ENCODE measurements around the gene FAM168A.
"Not testable (repeated sequence)": the region's sequence is repeated elsewhere in the genome, so short reads cannot be mapped to it uniquely, and the experiment has no call there.

The FAM168A gene

DNA sequence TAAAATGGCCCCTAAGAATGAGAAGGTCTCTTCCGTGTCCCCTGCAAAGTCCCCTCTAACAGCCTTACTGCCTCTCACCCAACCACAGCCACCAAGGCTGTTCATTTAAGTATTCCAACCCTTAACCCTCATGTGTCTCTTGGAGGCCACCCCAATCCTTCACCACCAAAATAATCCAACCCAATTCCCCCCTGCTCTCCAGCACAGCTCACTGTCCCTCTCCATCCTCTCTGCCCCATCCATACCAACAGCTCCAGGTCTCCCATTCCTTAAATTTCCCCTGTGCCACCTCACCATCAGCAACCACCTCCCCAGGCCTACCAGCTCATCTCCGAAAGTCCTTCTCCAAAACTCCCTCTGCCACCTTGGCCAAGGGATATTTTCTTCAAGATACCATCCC is 1.4 kb downstream of the FAM168A start:
- no peak for DNase-seq (ENCODE audit: low read depth in 2 of 2)

DNA sequence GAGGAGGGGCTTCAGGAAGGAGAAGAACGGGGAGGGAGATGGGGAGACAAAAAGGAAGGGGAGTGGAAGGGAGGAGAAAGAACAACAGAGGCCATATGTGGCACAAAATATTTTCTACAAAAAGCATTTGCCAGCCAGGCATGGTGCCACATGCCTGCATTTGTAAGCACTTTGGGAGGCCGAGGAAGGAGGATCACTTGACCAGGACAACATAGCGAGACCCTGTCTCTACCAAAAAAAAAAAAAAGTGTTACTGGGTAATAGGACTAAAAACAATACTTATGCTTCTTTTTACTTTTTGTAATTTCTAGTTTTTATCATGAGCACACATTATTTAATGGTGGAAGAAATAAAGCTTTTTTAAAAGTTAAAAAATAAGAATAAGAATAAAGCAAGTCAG is 5.3 kb downstream of the FAM168A start:
- no peak for DNase-seq (ENCODE audit: low read depth in 2 of 2)

DNA sequence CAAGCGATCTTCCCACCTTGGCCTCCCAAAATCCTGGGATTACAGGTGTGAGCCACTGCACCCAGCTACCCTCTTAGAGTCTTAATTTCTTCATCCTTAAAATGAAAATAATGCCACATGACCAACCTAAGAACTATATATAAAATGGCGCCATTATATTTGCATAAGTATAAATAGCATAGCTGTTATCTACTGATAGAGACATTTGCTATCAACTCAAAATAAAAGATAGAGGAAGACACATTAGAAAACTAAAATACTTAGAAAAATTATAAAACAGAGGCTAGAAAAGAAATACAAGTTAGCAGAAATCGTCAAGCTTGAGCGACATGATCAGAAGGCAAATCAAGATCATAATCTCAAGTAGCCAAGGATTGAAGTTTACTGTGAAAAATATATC is 6.2 kb downstream of the FAM168A start:
- no peak for DNase-seq (ENCODE audit: low read depth in 2 of 2)

DNA sequence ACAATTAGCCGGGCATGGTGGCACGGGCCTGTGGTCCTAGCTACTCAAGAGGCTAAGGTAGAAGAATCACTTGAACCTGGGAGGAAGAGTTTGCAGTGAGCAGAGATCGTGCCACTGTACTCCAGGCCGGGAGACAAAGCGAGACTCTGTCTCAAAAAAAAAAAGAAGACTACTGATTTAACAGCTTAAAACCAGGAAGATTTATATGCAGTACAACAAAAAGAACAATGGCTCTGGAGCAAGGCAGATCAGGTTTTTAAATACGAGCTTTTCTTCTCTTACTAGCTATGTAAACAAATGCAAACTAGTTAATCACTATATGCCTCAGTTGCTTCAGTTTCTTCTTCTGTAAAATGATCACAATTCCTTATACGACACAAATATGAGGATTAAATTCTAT is 6.9 kb downstream of the FAM168A start:
- no peak for DNase-seq (ENCODE audit: low read depth in 2 of 2)

DNA sequence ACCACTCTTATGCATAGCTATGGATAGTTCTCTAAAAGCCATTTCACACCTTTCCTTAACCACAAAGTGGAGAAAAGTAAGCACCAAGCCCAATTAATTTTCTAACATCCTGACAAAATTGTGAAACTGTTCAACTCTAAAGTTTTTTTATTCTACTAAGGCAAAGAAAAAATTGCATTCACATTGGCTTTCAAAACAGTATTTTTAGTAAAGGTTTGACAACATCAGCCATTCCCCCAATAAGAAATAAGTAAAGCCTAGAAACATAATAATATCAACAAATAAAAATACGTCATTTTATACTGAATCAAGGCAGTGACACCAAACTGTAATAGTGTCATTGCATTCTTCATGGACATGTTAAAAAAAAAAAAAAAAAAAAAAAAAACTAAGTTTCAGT is 11.1 kb downstream of the FAM168A start:
- DNase-seq (ENCODE audit: low read depth in 2 of 2), result no peak

DNA sequence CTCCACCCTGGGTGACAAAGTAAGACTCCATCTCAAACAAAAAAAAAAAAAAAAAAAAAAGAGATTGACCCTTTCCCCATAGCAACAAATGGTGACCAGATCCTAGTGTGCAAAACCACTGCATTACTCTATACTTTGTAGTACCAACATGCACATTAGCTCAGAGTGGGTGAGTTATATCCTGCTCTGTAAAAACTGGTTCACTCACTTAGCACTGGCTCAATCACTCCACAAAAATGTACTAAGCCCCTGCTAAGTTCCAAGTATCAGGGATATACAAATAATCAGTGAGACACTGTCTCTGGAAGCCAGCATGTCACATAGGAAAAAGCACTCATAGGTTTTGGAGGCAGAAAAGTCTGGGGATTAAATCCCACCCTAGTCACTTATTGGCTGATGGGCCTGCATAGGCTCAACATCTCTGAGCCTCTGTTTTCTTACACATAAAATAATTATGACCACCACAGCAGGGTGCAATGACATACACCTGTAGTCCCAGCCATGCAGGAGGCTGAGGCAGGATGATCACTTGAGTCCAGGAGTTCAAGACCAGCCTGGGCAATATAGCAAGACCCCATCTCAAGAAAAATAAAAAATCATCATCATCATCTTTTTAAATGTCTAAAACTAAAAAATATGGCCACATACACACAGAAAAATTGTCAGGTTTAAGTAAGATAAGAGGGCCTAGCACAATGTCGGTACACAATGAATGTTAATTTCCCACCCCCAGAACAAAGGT is 11.9 kb downstream of the FAM168A start:
- DNase-seq (ENCODE audit: low read depth in 2 of 2), result no peak

DNA sequence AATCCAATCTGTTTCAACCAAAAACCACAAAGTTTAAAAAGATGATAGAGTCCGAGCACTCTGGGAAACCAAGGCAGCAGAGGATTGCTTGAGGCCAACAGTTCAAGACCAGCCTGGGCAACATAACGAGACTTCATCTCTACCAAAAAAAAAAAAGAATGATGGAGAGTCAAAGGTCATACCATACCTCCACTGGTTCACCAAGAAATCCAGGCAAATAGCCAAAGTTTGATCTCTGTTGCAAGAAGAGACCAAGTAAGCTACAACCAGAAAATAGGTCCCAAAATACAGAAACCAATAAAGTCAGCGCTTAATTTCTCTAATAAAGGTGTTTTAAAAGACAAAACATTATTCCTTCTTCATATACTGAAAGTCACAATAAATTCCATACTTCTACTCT is 13.1 kb downstream of the FAM168A start:
- no peak for DNase-seq (ENCODE audit: low read depth in 2 of 2)

DNA sequence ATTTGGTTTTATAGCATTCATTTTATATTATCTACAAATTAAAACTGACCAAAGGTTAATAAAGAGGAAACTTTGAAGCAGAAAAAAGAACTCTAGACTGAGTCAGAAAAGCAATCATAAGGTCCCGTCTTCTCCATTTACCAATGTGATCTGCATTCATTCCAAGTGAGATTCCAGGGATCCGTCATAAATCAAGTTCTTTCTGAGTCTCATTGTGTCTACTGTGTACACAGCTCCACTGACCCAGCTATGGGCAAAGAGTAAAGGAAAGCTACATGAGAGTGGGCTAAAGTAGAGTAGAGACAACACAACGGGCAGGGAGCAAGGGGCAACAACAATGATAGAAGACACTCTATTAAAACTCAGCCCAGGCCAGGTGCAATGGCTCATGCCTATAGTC is 15.3 kb downstream of the FAM168A start:
- DNase-seq (ENCODE audit: low read depth in 2 of 2), result no peak

DNA sequence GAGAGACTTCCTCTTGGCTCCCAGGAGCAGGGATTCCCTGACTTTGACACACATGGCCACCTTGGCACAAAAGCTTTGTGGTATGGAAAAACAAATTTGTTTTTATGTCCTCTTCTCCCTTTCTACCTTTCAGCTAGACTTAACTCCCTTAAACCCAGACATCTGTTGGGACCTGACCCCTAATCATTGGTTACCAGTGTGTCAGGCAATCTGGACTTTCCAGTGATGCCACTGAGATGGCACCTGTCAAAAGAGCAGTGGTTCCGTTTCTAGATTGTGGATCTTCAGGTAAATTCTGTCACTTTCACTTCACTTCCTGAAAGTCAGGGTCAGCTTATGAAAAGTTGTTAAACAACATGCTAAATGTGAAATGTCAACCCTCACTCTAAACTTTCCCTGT is 17.2 kb downstream of the FAM168A start:
- not testable (repeated sequence) for DNase-seq (ENCODE audit: low read depth in 2 of 2)

DNA sequence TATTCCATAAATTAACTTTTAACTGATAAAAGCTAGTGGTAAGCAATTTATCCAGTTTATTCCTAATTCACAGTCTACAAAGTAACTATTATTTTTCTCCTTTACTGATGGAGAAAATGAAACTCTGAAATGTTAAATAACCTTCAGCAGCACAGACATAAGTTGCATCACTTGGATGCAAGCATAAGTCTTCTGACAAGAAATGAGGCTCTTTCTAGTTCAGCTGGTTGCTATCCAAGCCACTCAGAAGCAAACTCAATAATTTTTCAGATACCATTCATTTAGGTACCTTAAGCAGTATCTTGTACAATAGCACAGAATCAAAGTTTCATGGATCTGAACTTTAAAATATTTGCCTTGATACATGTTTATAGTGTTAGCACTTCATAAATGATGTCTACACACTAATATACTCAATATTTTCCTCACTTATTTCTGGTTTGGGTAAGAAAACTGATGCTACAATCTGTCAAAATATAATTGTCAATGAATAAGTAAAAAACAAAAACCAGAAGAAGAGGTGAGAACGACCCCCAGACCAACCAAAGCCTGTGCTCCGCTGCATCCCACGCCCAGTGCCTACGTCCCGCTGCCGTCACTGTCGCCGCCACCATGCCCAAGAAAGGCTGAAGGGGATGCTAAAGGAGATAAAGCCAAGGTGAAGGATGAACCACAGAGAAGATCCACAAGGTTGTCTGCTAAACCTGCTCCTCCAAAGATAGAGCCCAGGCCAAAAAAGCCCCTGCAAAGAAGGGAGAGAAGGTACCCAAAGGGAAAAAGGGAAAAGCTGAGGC is 18.1 kb downstream of the FAM168A start:
- DNase-seq (ENCODE audit: low read depth in 2 of 2), result no peak

DNA sequence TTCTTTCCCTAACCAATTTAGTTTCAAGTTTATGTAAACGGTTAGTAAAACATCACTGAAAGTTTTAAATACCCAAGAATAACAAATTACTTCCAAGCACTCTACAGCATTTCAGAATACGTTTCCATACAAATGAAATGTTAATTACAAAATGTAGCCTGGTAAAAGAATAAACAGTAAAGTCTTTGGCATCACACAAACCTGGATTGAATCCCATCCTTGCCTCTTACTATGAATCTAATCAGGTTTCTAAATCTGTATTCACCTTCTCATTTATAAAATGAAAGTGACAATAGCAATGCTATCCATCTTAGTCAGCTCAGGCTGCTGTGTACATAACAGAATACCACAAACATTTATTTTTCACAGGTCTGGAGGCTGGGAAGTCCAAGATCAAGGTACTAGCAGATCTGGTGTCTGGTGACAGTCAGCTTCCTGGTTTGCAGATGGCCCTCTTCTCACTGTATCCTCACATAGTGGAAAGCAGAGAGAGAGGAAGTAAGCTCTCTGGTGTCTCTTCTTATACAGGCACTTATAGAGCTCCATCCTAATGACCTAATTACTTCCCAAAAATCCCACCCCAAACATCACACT is 19.2 kb downstream of the FAM168A start:
- DNase-seq (ENCODE audit: low read depth in 2 of 2), result no peak

DNA sequence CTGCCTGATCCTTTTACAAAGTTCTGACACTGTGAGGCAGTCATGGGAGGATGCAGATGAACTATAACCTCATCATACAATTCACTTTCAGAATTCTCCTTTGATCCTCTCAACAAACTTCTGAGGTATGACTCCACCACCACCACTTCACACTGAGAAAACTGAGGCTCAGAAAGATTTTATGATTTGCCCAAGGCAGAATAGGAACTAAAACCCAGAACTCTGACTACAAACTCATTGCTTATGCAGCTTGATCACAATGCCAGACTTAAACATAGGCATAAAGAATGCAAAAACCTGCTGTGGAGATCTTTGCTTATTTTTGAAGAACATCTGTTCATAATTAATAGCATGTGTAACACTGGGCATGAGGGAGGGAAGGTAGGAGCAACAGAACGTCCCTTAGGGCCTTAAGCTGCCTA is 20.4 kb downstream of the FAM168A start:
- DNase-seq (ENCODE audit: low read depth in 2 of 2), result no peak

DNA sequence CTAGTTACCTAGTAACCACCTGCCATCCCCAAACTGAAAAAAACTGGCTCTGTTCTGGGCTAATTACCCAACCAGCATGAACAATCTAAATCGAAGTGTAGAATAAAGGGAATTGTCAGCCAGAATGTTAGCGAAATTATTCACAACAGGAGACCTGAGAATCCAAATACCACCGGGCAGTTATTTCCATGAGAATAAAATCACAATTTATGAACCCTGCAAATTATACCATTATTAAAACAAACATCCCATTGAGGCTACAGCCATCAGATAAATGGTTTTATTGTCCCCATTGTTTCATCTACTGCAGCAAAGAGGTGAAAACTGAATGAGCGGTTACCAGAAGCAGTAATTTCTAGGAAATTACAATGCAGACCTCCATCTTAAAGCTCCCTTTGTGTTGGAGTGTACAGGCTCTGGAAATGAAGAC is 21.7 kb downstream of the FAM168A start:
- no peak for DNase-seq (ENCODE audit: low read depth in 2 of 2)

DNA sequence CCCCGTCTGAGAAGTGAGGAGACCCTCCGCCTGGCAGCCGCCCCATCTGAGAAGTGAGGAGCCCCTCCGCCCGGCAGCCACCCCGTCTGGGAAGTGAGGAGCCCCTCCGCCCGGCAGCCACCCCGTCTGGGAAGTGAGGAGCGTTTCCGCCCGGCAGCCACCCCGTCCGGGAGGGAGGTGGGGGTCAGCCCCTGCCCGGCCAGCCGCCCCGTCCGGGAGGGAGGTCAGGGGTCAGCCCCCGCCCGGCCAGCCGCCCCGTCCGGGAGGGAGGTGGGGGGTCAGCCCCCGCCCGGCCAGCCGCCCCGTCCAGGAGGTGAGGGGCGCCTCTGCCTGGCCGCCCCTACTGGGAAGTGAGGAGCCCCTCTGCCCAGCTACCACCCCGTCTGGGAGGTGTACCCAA is 25.9 kb downstream of the FAM168A start:
- DNase-seq (ENCODE audit: low read depth in 2 of 2), result not testable (repeated sequence)

DNA sequence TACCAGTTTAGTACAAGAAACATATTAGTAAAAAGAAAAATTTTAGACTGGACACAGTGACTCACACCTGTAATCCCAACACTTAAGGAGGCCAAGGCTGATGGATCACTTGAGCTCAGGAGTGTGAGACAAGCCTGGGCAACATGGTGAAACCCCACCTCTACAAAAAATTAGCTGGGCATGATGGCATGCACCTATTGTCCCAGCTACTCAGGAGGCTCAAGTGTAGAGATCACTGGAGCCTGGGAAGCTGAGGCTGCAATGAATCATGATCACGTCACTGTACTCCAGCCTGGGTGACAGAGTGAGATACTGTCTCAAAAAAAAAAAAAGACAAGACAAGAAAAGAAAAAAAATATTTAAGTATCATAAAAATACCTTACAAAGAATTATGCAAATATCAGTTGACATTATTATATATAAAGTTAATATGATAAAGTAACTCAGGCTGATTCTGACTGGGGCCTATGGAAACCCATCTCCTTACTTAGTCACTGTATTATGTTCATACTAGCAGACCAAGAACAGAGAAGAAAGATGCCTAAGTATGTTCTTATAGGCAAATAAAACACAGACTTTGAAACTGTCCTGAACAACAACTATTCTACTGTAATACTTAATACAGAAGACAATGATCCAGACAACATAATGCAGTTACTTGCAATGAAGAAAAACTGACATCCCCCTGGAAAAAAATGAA is 27.3 kb downstream of the FAM168A start:
- DNase-seq (ENCODE audit: low read depth in 2 of 2), result no peak

DNA sequence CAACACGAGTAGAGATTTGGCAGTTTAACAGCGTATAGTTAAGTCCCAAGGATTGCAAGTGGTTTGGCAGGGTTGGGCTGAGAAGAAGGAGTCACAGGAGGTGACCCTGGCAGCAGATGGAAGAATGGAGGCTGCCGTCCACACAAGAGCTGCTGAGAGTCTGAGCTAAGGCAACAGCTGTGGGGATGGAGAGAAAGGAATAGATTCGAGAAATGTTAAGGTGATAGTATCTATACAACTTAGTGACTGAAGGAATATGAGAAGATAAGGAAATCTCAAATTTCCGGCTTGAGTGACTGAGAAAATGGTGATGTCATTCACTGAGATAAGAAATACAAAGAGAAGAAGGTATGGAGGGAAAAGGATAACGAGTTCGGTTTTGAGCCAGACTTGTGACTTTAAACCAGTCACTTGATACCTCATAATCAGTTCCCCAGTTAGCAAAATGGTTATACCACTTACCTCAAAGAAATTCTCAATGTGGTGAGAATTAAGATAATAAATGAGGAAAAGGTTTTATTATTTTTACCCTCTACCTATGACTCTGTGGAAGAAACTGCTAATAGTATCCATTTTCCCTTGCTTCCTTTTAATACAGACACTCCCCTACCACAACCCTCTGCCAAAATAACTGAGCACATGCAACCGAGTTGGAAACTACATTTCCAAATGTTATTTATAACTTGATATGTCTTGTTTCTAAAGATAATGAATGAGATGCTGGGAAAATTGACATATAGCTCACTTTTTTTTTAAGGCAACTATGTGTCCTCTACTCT is 30.7 kb downstream of the FAM168A start:
- DNase-seq (ENCODE audit: low read depth in 2 of 2), result no peak

DNA sequence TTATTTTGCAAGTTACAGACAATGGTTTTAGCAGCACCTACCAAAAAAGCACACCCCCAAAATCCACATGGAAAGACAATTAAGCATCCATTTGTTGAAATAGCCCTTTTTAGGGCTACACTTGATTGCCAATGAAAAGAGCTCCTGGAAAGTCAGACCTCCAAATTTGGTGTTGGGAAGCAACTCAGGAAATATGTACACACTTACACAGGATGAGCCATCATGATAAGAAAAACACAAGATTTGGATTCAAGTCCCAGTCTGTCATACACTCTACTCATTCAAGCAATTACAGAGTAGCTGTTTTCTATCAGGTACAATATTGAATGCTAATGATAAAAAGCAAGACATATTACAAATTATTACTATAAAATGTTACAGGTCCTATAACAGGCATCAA is 31.5 kb downstream of the FAM168A start:
- no peak for DNase-seq (ENCODE audit: low read depth in 2 of 2)

DNA sequence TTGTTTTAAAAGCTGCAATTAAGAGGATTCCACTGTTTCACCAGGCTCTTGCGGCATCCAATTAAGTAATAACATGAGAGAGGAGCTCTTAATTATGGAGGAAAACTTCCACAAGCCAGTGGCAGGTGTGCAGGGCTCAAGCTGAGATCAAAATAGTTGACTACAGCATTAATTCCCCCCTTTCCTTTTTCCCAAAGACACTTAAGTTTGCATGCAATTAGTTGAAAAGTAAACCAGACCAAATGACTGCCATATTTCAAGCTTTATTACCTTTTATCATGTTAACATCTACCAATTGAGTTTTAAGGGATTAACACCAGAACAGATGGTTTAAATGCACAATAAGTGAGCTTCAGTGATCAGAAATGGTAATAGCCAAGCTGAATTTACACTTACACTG is 32.1 kb downstream of the FAM168A start:
- no peak for DNase-seq (ENCODE audit: low read depth in 2 of 2)

DNA sequence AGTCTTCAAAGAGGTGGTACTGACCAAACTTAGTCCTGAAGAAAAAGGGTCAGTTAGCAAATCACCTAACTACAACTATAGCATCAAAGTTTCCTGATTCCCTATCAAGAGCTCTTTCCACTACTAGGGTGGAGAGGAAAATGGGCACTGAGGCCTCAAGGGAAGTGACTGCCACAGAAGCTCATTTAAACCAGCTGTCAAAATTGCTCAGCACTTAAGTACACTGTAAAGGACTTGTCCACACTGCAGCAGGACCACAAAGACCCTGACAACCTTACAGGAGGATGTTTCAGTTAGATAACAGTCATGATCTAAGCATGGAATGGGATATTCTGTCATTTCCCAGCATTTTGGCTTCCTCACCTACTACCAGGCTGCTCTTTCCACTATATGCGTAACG is 33.0 kb downstream of the FAM168A start:
- DNase-seq (ENCODE audit: low read depth in 2 of 2), result no peak

DNA sequence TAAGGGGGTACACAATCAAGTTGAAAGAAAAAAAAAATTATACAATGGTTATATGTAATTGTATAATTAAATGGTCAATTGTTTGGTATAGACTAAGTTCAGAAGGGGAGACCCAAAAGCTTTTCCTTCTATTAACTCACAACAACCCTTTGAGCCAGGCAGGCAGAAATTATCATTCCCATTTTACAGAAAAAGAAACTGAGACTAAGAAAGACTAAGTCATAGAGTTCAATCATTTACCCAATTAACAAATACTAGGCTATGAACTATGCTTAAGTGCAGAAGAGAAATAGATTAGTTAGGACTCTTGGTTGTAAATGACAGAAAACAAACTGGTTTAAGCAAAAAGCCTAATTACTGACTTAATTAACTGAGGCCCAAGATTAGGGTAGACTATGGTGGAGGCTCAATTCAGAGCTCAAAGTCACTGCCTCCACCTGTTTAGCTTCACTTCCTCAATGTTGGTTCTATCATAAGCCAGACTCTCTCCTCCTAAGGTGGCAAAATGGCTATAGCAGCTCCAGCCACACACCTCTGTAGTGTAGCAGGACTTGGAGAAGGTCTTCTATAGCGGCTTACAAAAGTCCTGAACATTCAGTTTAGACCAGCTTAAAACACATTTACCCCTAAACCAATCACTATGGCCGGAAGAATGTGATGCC is 34.2 kb downstream of the FAM168A start:
- DNase-seq (ENCODE audit: low read depth in 2 of 2), result no peak

DNA sequence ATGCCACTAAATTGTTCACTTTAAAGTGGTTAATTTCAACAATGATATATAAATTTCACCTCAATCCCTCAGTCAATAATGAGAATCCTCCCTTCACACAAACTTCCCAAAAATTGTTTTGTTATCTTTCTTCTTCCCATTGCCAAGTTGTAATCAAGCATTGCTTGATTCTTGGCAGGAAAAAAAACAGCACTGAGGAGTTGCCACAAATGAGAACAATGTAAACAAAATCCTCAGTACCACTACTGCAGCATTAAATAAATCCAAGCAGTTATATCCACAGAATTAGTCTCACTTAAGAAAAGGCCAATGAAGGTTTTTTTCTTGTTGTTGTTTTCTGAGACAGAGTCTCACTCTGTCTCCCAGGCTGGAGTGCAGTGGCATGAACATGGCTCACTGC is 38.2 kb downstream of the FAM168A start:
- no peak for DNase-seq (ENCODE audit: low read depth in 2 of 2)
